MM.1S (cell line): ENCODE measurements around the gene MCCD1.

Experiments used
- DNase-seq: peaks from one replicate; pipeline ENCODE4 v3.0.0-alpha.2; 2015
- H2AFZ ChIP-seq: fragments of 300-600 bp; sonication (generic); 2 replicates; pipeline ENCODE4 v1.6.0; 2016; ENCODE audit warnings: antibody characterized with exemption, low read length
- H3F3A ChIP-seq: fragments of 300-600 bp; sonication (generic); 2 replicates; pipeline ENCODE4 v1.6.1; 2016; ENCODE audit warnings: mild to moderate bottlenecking, antibody characterized with exemption, low read length, moderate library complexity, mixed read lengths; ENCODE audit not compliant: insufficient read depth
- H3K27ac ChIP-seq: fragments of 300-600 bp; sonication (generic); 2 replicates; pipeline ENCODE4 v1.5.1; 2016; ENCODE audit warnings: mild to moderate bottlenecking, low read length
- H3K27me3 ChIP-seq: fragments of 300-600 bp; sonication (generic); replicated peaks from 2 replicates; pipeline ENCODE4 v1.6.0; 2016; ENCODE audit warnings: low read length; ENCODE audit not compliant: insufficient read depth
- H3K36me3 ChIP-seq: fragments of 300-600 bp; sonication (generic); replicated peaks from 2 replicates; pipeline ENCODE4 v1.6.1; 2016; ENCODE audit warnings: mild to moderate bottlenecking, low read length, mixed read lengths; ENCODE audit not compliant: insufficient read depth
- H3K4me1 ChIP-seq: fragments of 300-600 bp; sonication (generic); 2 replicates; pipeline ENCODE4 v1.6.1; 2016; ENCODE audit warnings: low read length, mixed read lengths
- H3K4me2 ChIP-seq: fragments of 300-600 bp; sonication (generic); 2 replicates; pipeline ENCODE4 v1.6.0; 2016; ENCODE audit warnings: low read depth, low read length
- H3K4me3 ChIP-seq: fragments of 300-600 bp; sonication (generic); 2 replicates; pipeline ENCODE4 v1.5.1; 2016; ENCODE audit warnings: low read length, mixed read lengths
- H3K79me2 ChIP-seq: fragments of 300-600 bp; sonication (generic); 2 replicates; pipeline ENCODE4 v1.6.1; 2016; ENCODE audit warnings: mixed run types, low read length, mixed read lengths
- H3K9ac ChIP-seq: fragments of 300-600 bp; sonication (generic); 2 replicates; pipeline ENCODE4 v1.6.1; 2016; ENCODE audit warnings: low read length, mixed read lengths
- H3K9me2 ChIP-seq: fragments of 300-600 bp; sonication (generic); replicated peaks from 2 replicates; pipeline ENCODE4 v1.6.1; 2016; ENCODE audit warnings: mild to moderate bottlenecking, low read length, mixed read lengths; ENCODE audit not compliant: insufficient read depth
- H3K9me3 ChIP-seq: fragments of 300-600 bp; sonication (generic); replicated peaks from 2 replicates; pipeline ENCODE4 v1.6.1; 2016; ENCODE audit warnings: mild to moderate bottlenecking, low read length, mixed read lengths; ENCODE audit not compliant: insufficient read depth
- H4K20me1 ChIP-seq: fragments of 300-600 bp; sonication (generic); 2 replicates; pipeline ENCODE4 v1.6.1; 2016; ENCODE audit warnings: mild to moderate bottlenecking, low read length, moderate library complexity, mixed read lengths; ENCODE audit not compliant: insufficient read depth
- CTCF ChIP-seq: fragments of 300-600 bp; sonication (generic); IDR thresholded peaks from 2 replicates; pipeline ENCODE4 v1.5.1; 2016; ENCODE audit warnings: antibody characterized with exemption, low read length, mixed read lengths
- EZH2 ChIP-seq: fragments of 300-600 bp; sonication (generic); optimal IDR thresholded peaks from 2 replicates; pipeline ENCODE3; 2017; ENCODE audit warnings: low read depth, mild to moderate bottlenecking, antibody characterized with exemption, low read length, mixed read lengths
- EZH2phosphoT487 ChIP-seq: fragments of 300-600 bp; sonication (generic); IDR thresholded peaks from 2 replicates; pipeline ENCODE4 v1.6.1; 2018; ENCODE audit warnings: antibody characterized with exemption, low read length

Gene MCCD1

DNA sequence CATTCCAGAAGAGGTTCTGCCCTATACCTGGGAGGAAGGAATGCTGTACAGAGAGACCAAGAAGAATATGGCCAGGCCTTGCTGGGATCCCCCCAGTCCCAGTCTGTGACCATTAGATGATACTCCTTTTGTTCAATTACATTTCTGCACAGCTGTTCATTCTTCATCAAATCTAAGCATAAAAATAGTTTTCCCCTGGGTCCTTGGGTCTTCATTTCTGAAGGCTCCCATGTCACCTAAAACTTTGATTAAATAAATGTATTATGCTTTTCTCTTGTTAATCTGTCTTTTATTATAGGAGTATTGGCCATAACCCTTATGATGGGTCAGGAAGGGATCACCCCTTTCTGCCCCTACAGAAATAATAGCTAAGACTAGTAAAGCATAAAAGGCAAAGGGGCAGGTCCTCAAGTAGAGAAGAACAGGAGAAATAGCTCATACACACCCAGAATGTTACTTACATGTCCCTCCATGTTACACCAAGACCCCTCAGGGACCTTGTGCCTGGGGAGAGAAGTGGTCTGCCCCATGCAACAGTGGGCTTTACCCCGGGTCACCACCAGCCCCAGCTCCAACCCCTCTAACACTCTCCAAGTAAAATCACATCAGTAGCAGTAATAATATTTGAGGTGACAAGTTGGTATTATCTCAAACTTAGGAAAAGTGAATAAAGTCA lies 41.2 kb downstream of the MCCD1 start:
- Histone ChIP-seq H3K9me3 (no peaks in the 10 kb centered on the region), H3K4me3 (no peak overlapping the region), H3K36me3 (no peaks in the 10 kb centered on the region), H3K27me3 (peaks cover 16% of the 10 kb centered on the region), H4K20me1 (no peaks in the 10 kb centered on the region), H3K9me2 (no peaks in the 10 kb centered on the region), H3K4me2 (no peak overlapping the region), H3K27ac (no peak overlapping the region), H2AFZ (no peak overlapping the region), H3K79me2 (no peaks in the 10 kb centered on the region), H3K4me1 (peaks cover 47% of the 10 kb centered on the region), H3K9ac (no peak overlapping the region), H3F3A (peaks cover 17% of the 10 kb centered on the region)
- TF ChIP-seq CTCF (no peak), EZH2phosphoT487 (no peak), EZH2 (no peak)
- no peak for DNase-seq

DNA sequence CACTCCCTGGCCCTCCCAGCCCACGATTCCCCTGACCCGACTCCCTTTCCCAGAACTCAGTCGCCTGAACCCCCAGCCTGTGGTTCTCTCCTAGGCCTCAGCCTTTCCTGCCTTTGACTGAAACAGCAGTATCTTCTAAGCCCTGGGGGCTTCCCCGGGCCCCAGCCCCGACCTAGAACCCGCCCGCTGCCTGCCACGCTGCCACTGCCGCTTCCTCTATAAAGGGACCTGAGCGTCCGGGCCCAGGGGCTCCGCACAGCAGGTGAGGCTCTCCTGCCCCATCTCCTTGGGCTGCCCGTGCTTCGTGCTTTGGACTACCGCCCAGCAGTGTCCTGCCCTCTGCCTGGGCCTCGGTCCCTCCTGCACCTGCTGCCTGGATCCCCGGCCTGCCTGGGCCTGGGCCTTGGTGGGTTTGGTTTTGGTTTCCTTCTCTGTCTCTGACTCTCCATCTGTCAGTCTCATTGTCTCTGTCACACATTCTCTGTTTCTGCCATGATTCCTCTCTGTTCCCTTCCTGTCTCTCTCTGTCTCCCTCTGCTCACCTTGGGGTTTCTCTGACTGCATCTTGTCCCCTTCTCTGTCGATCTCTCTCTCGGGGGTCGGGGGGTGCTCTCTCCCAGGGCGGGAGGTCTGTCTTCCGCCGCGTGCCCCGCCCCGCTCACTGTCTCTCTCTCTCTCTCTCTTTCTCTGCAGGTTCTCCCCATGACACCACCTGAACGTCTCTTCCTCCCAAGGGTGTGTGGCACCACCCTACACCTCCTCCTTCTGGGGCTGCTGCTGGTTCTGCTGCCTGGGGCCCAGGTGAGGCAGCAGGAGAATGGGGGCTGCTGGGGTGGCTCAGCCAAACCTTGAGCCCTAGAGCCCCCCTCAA lies 43.5 kb downstream of the MCCD1 start, which contains the start of gene LTA:
Gene LTA (plus strand): TSS at position 249 of the 871 bp plus-strand sequence. CDS start 454 bp downstream, at position 703.
- H3K4me1 ChIP-seq, result peaks cover 45% of the 10 kb centered on the region
- no peaks in the 10 kb centered on the region for H3K79me2 ChIP-seq
- no peaks in the 10 kb centered on the region for H3K9me3 ChIP-seq
- no peaks in the 10 kb centered on the region for H3K36me3 ChIP-seq
- TF ChIP-seq EZH2 (no peak), EZH2phosphoT487 (no peak), CTCF (no peak)
- no peaks in the 10 kb centered on the region for H3K9me2 ChIP-seq
- H3K27ac ChIP-seq, result peak within 1 kb of the TSS; percentile 54; the same call in 1 of the 2 replicates
- H3K9ac ChIP-seq, result peak within 1 kb of the TSS; percentile 42
- peak within 1 kb of the TSS; percentile 59; the same call in 1 of the 2 replicates for H3K4me2 ChIP-seq
- H3F3A ChIP-seq, result peaks cover 17% of the 10 kb centered on the region
- no peaks in the 10 kb centered on the region for H4K20me1 ChIP-seq
- DNase-seq, result peak; percentile 48
- H2AFZ ChIP-seq, result peak within 1 kb of the TSS; percentile 57
- H3K4me3 ChIP-seq, result peak within 1 kb of the TSS; percentile 37
- H3K27me3 ChIP-seq, result peaks cover 35% of the 10 kb centered on the region

GRCh38 chr6:31573239-31574105 lies 44.7 kb downstream of the MCCD1 start:
- DNase-seq, result no peak
- Histone ChIP-seq H3K4me1 (peaks cover 34% of the 10 kb centered on the region), H3K9ac (no peak overlapping the region), H3K27me3 (peaks cover 45% of the 10 kb centered on the region), H3K4me2 (no peak overlapping the region), H2AFZ (no peak overlapping the region), H4K20me1 (no peaks in the 10 kb centered on the region), H3K9me2 (no peaks in the 10 kb centered on the region), H3K9me3 (no peaks in the 10 kb centered on the region), H3K79me2 (no peaks in the 10 kb centered on the region), H3F3A (peaks cover 8% of the 10 kb centered on the region), H3K36me3 (no peaks in the 10 kb centered on the region), H3K27ac (no peak overlapping the region), H3K4me3 (no peak overlapping the region)
- TF ChIP-seq CTCF (no peak), EZH2phosphoT487 (no peak), EZH2 (no peak)
